ENCODE data around the gene TEN1.

DNA sequence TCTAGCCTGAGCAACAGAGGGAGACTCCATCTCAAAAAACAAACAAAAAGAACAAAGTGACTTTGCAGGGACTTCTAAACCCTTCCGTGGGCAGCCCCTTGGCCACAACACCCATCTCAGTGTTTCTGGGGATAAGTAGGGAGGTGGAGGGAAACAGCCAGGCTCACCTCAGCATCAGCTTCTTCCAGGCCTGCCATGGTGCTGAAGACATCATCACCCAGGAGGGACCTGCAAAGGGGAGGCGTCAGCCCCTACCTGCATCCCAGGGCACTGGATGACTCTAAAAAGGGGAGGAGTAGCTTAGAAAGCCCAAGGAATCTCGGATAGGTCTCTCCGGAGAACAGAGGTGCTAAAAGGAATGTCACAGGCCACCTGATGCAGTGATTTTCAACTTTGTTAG is 48.0 kb upstream of the TEN1 start:
- TF ChIP-seq CTCF (IDR thresholded peaks at IDR 0.05), result no peak
- no peak for TF ChIP-seq POLR2A (IDR thresholded peaks at IDR 0.05)

Measured in body of pancreas (tissue), 4 donors.